ENCODE measurements around the gene TBX15.

The TBX15 gene

GRCh38 chr1:118988186-118989005, at the start of gene TBX15:
Gene TBX15 (minus strand): TSS chr1:118988343. CDS start chr1:118987795, 548 bp downstream.
- TF ChIP-seq CTCF (IDR thresholded peaks at IDR 0.05): no peak

- TF ChIP-seq CTCF (IDR thresholded peaks at IDR 0.05): no peak
Observed at GRCh38 chr1:119034359-119034758, 46.2 kb upstream of the TBX15 start.

GRCh38 chr1:119032986-119033385, 44.8 kb upstream of the TBX15 start:
- no peak for TF ChIP-seq CTCF (IDR thresholded peaks at IDR 0.05)

GRCh38 chr1:119027759-119028158, 39.6 kb upstream of the TBX15 start:
- no peak for TF ChIP-seq CTCF (IDR thresholded peaks at IDR 0.05)

- TF ChIP-seq CTCF (IDR thresholded peaks at IDR 0.05): no peak
Observed at GRCh38 chr1:119026956-119027355, 38.8 kb upstream of the TBX15 start.

GRCh38 chr1:119015547-119015946, 27.4 kb upstream of the TBX15 start:
- TF ChIP-seq CTCF (IDR thresholded peaks at IDR 0.05): no peak

- TF ChIP-seq CTCF (IDR thresholded peaks at IDR 0.05): no peak
Observed at GRCh38 chr1:119012383-119012782, 24.2 kb upstream of the TBX15 start.

Measured in LNCAP (cell line).